Mucosa of rectum (tissue), 2 donors: ENCODE data around the gene OPRM1.

ENCODE experiments used
- H3K27ac ChIP-seq, 2 donors: one replicate each; pipeline ENCODE4 v1.7.0; 2013; ENCODE audit warnings: inconsistent platforms in 2 of 2, low read depth in 2 of 2, low read length in 2 of 2
- H3K27me3 ChIP-seq, 2 donors: one replicate each; pipeline ENCODE4 v1.7.0; 2013; ENCODE audit warnings: low read length in 2 of 2; ENCODE audit not compliant: control insufficient read depth in 2 of 2, insufficient read depth in 2 of 2
- H3K36me3 ChIP-seq, 2 donors: one replicate each; pipeline ENCODE4 v1.7.0; 2013; ENCODE audit warnings: low read length in 2 of 2; ENCODE audit not compliant: control insufficient read depth in 2 of 2, insufficient read depth in 2 of 2
- H3K4me1 ChIP-seq, 2 donors: one replicate each; pipeline ENCODE4 v1.7.0; 2013; ENCODE audit warnings: low read length in 2 of 2, mild to moderate bottlenecking in 1 of 2; ENCODE audit not compliant: control insufficient read depth in 2 of 2, insufficient read depth in 2 of 2
- H3K4me3 ChIP-seq, 2 donors: one replicate each; pipeline ENCODE4 v1.7.0; 2013; ENCODE audit warnings: low read length in 2 of 2
- H3K9ac ChIP-seq, 2 donors: one replicate each; pipeline ENCODE4 v1.7.0; 2013; ENCODE audit warnings: low read length in 2 of 2, low read depth in 1 of 2, mild to moderate bottlenecking in 1 of 2
- H3K9me3 ChIP-seq, 2 donors: one replicate each; pipeline ENCODE4 v1.7.0; 2013; ENCODE audit warnings: low read length in 2 of 2; ENCODE audit not compliant: control insufficient read depth in 2 of 2
- donor health status: healthy.
- donor health status: Normal muscosa, but diverticular disease.

OPRM1 gene

DNA sequence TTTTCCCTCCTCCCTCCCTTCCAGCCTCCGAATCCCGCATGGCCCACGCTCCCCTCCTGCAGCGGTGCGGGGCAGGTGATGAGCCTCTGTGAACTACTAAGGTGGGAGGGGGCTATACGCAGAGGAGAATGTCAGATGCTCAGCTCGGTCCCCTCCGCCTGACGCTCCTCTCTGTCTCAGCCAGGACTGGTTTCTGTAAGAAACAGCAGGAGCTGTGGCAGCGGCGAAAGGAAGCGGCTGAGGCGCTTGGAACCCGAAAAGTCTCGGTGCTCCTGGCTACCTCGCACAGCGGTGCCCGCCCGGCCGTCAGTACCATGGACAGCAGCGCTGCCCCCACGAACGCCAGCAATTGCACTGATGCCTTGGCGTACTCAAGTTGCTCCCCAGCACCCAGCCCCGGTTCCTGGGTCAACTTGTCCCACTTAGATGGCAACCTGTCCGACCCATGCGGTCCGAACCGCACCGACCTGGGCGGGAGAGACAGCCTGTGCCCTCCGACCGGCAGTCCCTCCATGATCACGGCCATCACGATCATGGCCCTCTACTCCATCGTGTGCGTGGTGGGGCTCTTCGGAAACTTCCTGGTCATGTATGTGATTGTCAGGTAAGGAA is at the start of gene OPRM1:
Gene OPRM1 (plus strand): TSS at position 10 of the 612 bp plus-strand sequence. CDS start 305 bp downstream, at position 315.
- Histone ChIP-seq H3K4me1 (no peaks in the 10 kb centered on the region), H3K27ac (no peak within 1 kb of the TSS), H3K27me3 (peaks cover 0 to 3% of the 10 kb centered on the region in 2 donors), H3K36me3 (no peaks in the 10 kb centered on the region), H3K9me3 (no peaks in the 10 kb centered on the region), H3K4me3 (no peak within 1 kb of the TSS), H3K9ac (no peak within 1 kb of the TSS)

DNA sequence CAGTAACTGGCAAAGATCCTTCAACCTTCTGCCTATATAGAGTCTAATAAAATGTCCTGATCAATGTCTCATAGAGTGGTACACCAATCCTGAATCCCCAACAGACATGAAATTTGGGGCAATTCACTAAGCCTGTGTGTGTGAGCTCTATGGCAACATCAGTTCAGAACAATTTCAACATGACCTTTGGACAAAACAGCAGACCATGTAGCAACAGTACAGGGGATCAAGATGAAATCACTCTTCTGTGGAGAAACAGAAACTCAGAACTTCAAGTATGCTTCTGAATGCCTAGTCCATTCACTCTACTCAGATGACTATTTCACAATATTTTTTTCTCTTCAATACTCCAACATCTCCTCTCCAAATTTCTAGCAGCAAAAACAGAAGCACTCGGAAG is 49.1 kb upstream of the OPRM1 start:
- Histone ChIP-seq H3K36me3 (no peaks in the 10 kb centered on the region), H3K4me1 (no peaks in the 10 kb centered on the region), H3K9ac (no peak overlapping the region), H3K27me3 (no peaks in the 10 kb centered on the region), H3K9me3 (no peaks in the 10 kb centered on the region), H3K4me3 (no peak overlapping the region), H3K27ac (no peak overlapping the region)

DNA sequence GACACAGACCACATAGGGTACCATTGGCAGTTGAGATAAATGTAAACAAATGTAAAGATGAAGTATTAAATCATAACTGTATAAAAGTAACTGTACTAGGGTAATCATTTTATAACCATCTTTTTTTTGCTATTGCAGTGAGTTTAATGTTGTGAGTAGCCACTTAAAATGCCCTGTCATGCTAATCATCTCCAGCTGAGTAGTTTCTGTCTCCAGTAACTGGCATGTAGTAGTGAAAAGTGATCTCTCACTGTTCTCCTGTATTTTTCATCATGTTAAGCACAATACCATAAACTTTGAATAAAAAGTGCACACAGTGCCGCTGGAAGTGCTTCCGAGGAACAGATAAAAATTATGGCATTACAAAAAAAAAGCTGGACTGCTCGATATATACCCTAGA is 45.0 kb upstream of the OPRM1 start:
- no peaks in the 10 kb centered on the region for H3K9me3 ChIP-seq
- H3K27ac ChIP-seq: no peak overlapping the region
- H3K36me3 ChIP-seq: no peaks in the 10 kb centered on the region
- H3K4me3 ChIP-seq: no peak overlapping the region
- no peaks in the 10 kb centered on the region for H3K27me3 ChIP-seq
- H3K9ac ChIP-seq: no peak overlapping the region
- no peaks in the 10 kb centered on the region for H3K4me1 ChIP-seq

DNA sequence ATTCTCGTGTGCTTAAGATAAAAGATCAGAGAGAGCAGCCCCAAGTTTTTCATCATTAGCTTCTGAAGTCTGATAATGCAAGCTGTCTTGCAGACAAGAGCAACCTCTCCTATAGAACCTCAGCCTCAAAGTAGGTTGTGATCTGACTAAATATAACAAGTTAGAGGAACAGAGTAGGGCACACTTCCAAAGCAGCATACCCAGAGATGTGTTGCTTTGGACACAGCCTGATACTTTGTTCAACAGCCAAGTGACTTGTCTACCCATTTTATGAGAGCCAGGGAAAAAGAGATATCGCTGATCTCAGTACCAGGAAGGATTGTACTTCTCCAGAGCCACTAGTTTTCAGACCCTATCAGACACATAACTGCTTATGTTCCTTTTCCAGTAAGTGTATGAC is 44.2 kb upstream of the OPRM1 start:
- H3K27me3 ChIP-seq: no peaks in the 10 kb centered on the region
- no peak overlapping the region for H3K27ac ChIP-seq
- H3K9me3 ChIP-seq: no peaks in the 10 kb centered on the region

DNA sequence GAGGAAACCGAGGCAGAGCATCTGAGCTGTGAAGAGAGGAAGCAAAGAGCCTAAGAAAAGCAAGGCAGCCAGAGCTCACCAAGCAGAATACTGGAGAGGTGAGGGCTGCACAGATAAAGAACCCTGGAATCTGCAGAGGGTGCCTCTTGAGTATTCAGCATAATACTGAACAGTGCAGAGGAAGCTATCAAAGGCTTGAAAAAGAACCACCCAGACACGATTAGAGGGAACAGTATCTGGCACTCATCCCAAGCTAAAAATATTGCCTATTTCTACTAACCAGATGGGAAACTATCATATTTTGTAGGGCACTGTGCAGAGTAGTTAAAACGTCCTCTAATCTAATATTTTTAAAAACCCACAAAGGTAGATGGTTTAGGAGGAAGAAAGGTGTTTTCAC is 41.8 kb upstream of the OPRM1 start:
- Histone ChIP-seq H3K27me3 (no peaks in the 10 kb centered on the region), H3K4me3 (no peak overlapping the region), H3K4me1 (no peaks in the 10 kb centered on the region), H3K36me3 (no peaks in the 10 kb centered on the region), H3K9ac (no peak overlapping the region), H3K27ac (no peak overlapping the region), H3K9me3 (no peaks in the 10 kb centered on the region)

More for the DNA sequence above, 44.2 kb upstream of the OPRM1 start:
- Histone ChIP-seq H3K9ac (no peak overlapping the region), H3K4me3 (no peak overlapping the region), H3K4me1 (no peaks in the 10 kb centered on the region), H3K36me3 (no peaks in the 10 kb centered on the region)

DNA sequence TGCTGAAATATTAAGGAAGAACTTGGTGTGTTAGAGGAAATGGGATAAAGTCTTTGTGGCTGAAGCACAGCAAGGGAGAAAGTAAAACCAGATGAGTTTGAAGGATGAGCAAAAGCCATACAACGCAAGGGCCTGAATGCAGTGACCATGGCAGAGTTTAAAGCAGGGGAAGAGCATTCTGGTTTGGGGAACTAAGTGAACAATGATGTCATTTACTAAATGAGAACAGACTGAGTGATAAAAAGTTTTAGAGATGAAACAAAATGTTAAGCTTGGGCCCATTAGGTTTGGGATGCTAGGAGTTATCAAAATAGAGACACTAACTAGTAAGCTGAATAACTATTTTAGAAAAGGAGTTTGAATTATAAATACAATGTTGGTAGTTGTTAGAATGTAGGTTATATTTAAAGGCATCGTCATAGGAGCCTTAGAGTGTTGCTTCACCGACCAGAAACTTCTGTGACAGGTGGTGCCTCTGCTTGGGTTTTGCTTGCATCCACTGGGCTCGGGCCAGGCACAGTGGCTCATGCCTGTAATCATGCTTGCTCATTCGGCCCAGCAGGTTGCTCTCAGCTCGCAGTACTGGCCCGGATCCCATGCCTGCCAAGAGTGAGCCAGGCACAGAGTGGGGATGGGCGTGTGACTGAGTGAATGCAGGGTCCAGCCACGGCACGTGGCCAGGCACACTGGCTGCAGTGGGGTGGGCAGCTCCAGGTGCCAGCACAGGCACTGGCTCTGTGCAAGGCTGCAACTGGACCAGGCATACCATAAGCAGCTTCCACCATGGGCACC is 37.4 kb upstream of the OPRM1 start:
- H3K27ac ChIP-seq: no peak overlapping the region
- H3K9ac ChIP-seq: no peak overlapping the region
- no peaks in the 10 kb centered on the region for H3K27me3 ChIP-seq
- no peaks in the 10 kb centered on the region for H3K9me3 ChIP-seq
- H3K36me3 ChIP-seq: no peaks in the 10 kb centered on the region
- H3K4me1 ChIP-seq: no peaks in the 10 kb centered on the region
- no peak overlapping the region for H3K4me3 ChIP-seq

DNA sequence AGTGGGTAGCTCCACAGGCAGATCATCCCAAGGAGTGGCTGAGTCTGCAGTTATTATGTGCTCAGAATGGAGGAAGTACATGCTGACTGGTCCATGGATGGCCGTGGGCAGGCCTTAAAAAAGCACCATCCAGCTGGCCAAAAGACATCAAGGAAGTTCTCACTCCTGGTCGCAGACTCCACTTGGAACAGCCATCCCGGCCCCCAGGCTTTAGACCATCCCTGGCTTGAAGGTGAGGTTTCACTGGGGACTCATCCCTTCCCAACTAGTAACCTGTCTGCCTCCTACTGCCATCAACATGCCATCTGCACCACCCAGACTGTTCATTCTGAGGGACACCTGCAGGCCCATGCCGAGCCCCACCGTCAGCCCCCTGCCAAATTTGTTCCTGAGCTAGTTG is 36.1 kb upstream of the OPRM1 start:
- no peaks in the 10 kb centered on the region for H3K36me3 ChIP-seq
- no peak overlapping the region for H3K4me3 ChIP-seq
- no peaks in the 10 kb centered on the region for H3K9me3 ChIP-seq
- no peaks in the 10 kb centered on the region for H3K27me3 ChIP-seq
- H3K9ac ChIP-seq: no peak overlapping the region
- H3K27ac ChIP-seq: no peak overlapping the region
- no peaks in the 10 kb centered on the region for H3K4me1 ChIP-seq

DNA sequence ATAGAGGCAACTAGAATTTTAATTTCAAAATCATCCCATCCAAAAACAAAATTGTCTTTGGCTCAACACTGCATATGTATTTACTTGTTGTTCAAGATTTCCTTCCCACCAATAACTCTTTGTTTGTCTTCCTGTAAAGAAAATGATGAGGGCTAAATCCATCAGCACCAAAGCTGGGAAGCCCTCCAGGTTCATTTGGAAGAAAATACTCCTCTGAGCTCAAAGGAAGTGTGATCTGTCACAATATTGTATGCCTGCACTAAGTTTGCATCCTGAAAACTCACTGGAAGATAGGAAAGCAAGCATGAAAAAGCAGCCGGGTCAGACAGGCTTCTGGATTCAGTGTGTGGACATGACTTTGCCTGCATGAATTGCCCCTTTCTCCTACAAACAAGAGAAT is 28.7 kb upstream of the OPRM1 start:
- Histone ChIP-seq H3K9ac (no peak overlapping the region), H3K36me3 (no peaks in the 10 kb centered on the region), H3K4me1 (no peaks in the 10 kb centered on the region), H3K27ac (no peak overlapping the region), H3K4me3 (no peak overlapping the region), H3K9me3 (no peaks in the 10 kb centered on the region), H3K27me3 (no peaks in the 10 kb centered on the region)

DNA sequence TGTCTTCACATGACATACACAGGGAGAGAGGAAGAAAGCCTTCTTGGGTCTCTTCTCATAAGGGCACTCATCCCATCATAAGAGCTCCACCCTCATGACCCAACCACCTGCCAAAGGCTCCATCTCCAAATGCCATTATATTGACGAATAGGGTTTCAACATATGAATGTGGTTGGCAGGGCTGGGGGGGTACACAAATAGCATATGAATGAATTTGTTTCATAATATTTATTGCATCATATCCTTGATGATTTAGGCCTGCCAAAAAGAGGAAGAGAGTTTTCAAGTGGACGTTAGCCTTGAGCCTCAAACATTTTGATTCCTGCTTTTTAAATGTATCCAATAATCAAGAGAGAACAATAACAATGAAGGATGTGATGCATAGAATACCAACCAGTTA is 26.2 kb upstream of the OPRM1 start:
- Histone ChIP-seq H3K4me3 (no peak overlapping the region), H3K27me3 (no peaks in the 10 kb centered on the region), H3K9ac (no peak overlapping the region), H3K9me3 (no peaks in the 10 kb centered on the region), H3K4me1 (no peaks in the 10 kb centered on the region), H3K36me3 (no peaks in the 10 kb centered on the region), H3K27ac (no peak overlapping the region)

DNA sequence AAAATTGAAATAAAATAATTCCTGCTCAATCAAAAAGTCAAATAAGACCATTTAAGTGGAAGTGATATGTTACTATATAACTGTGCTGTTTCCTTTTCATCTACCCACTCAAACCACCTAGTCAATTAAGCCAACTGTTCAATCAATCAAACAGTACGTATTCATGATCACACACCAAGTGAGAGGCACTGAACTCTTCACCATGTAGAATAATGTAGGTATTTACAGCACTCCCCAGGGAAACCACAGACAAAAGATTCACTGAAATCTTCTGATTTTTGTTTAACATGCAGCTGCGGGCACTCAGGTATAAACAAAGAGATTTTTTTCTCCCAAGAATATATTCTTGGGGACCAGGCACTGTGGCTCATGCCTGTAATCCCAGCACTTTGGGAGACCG is 21.3 kb upstream of the OPRM1 start:
- H3K27ac ChIP-seq: no peak overlapping the region
- H3K36me3 ChIP-seq: no peaks in the 10 kb centered on the region
- no peaks in the 10 kb centered on the region for H3K4me1 ChIP-seq
- no peaks in the 10 kb centered on the region for H3K9me3 ChIP-seq
- no peak overlapping the region for H3K4me3 ChIP-seq
- no peak overlapping the region for H3K9ac ChIP-seq
- H3K27me3 ChIP-seq: no peaks in the 10 kb centered on the region
